Skeletal muscle satellite cell (primary cell): Measurements from ENCODE around the gene DYNC1H1.

ENCODE experiments used
- H3K27me3 ChIP-seq: 2 replicates; pipeline ENCODE4 v1.7.0; 2013; ENCODE audit warnings: low read length; ENCODE audit not compliant: control insufficient read depth, insufficient read depth
- H3K36me3 ChIP-seq: 2 replicates; pipeline ENCODE4 v1.7.0; 2013; ENCODE audit warnings: mild to moderate bottlenecking, control low read depth, low read length; ENCODE audit not compliant: insufficient read depth
- H3K4me1 ChIP-seq: 2 replicates; pipeline ENCODE4 v1.7.0; 2013; ENCODE audit warnings: low read length; ENCODE audit not compliant: control insufficient read depth, insufficient read depth
- H3K4me2 ChIP-seq: 2 replicates; pipeline ENCODE4 v1.7.0; 2013; ENCODE audit warnings: mild to moderate bottlenecking, low read length
- H3K4me3 ChIP-seq: 2 replicates; pipeline ENCODE4 v1.7.0; 2013; ENCODE audit warnings: low read length
- H3K9ac ChIP-seq: 2 replicates; pipeline ENCODE4 v1.7.0; 2013; ENCODE audit warnings: mild to moderate bottlenecking, low read depth, low read length, moderate library complexity
- H3K9me3 ChIP-seq: replicated peaks from 2 replicates; pipeline ENCODE4 v1.7.0; 2013; ENCODE audit warnings: mild to moderate bottlenecking, control low read depth, low read length

The DYNC1H1 gene

GRCh38 chr14:102029956-102030355 lies 65.6 kb downstream of the DYNC1H1 start:
- no peaks in the 10 kb centered on the region for H3K9me3 ChIP-seq
- no peak overlapping the region for H3K4me2 ChIP-seq
- peaks cover 19% of the 10 kb centered on the region for H3K4me1 ChIP-seq
- H3K4me3 ChIP-seq = no peak overlapping the region
- no peaks in the 10 kb centered on the region for H3K27me3 ChIP-seq
- no peak overlapping the region for H3K9ac ChIP-seq
- peaks cover 80% of the 10 kb centered on the region for H3K36me3 ChIP-seq

GRCh38 chr14:102033241-102033640 lies 68.9 kb downstream of the DYNC1H1 start:
- Histone ChIP-seq H3K4me1 (peaks cover 17% of the 10 kb centered on the region), H3K4me3 (no peak overlapping the region), H3K27me3 (no peaks in the 10 kb centered on the region), H3K9ac (no peak overlapping the region), H3K36me3 (peaks cover 87% of the 10 kb centered on the region), H3K4me2 (no peak overlapping the region), H3K9me3 (no peaks in the 10 kb centered on the region)

GRCh38 chr14:102034301-102034700 lies 69.9 kb downstream of the DYNC1H1 start:
- Histone ChIP-seq H3K9ac (no peak overlapping the region), H3K9me3 (no peaks in the 10 kb centered on the region), H3K4me1 (peaks cover 6% of the 10 kb centered on the region), H3K4me3 (no peak overlapping the region), H3K4me2 (no peak overlapping the region), H3K36me3 (peaks cover 88% of the 10 kb centered on the region), H3K27me3 (no peaks in the 10 kb centered on the region)

- Histone ChIP-seq H3K4me1 (no peaks in the 10 kb centered on the region), H3K36me3 (peaks cover 88% of the 10 kb centered on the region), H3K27me3 (no peaks in the 10 kb centered on the region), H3K4me3 (no peak overlapping the region), H3K4me2 (no peak overlapping the region), H3K9me3 (no peaks in the 10 kb centered on the region), H3K9ac (no peak overlapping the region)
Measured at GRCh38 chr14:102035914-102036313, 71.5 kb downstream of the DYNC1H1 start.

GRCh38 chr14:102037686-102038085 lies 73.3 kb downstream of the DYNC1H1 start:
- no peak overlapping the region for H3K4me3 ChIP-seq
- peaks cover 92% of the 10 kb centered on the region for H3K36me3 ChIP-seq
- no peaks in the 10 kb centered on the region for H3K4me1 ChIP-seq
- H3K27me3 ChIP-seq = no peaks in the 10 kb centered on the region
- no peaks in the 10 kb centered on the region for H3K9me3 ChIP-seq
- no peak overlapping the region for H3K9ac ChIP-seq
- H3K4me2 ChIP-seq = no peak overlapping the region

- Histone ChIP-seq H3K9ac (no peak overlapping the region), H3K4me2 (no peak overlapping the region), H3K4me1 (no peaks in the 10 kb centered on the region), H3K9me3 (no peaks in the 10 kb centered on the region), H3K27me3 (no peaks in the 10 kb centered on the region), H3K36me3 (peaks cover 89% of the 10 kb centered on the region), H3K4me3 (no peak overlapping the region)
Measured at GRCh38 chr14:102039157-102039556, 74.8 kb downstream of the DYNC1H1 start.

- Histone ChIP-seq H3K9ac (no peak overlapping the region), H3K4me2 (no peak overlapping the region), H3K27me3 (no peaks in the 10 kb centered on the region), H3K36me3 (peaks cover 92% of the 10 kb centered on the region), H3K4me3 (no peak overlapping the region), H3K4me1 (no peaks in the 10 kb centered on the region), H3K9me3 (no peaks in the 10 kb centered on the region)
Measured at GRCh38 chr14:102040153-102040552, 75.8 kb downstream of the DYNC1H1 start.

GRCh38 chr14:102042699-102043098 lies 78.3 kb downstream of the DYNC1H1 start:
- H3K4me3 ChIP-seq = no peak overlapping the region
- peaks cover 83% of the 10 kb centered on the region for H3K36me3 ChIP-seq
- no peak overlapping the region for H3K4me2 ChIP-seq

GRCh38 chr14:102043251-102044025 lies 79.1 kb downstream of the DYNC1H1 start:
- Histone ChIP-seq H3K4me3 (no peak overlapping the region), H3K4me2 (no peak overlapping the region), H3K9me3 (no peaks in the 10 kb centered on the region), H3K27me3 (no peaks in the 10 kb centered on the region), H3K36me3 (peaks cover 83% of the 10 kb centered on the region), H3K9ac (no peak overlapping the region), H3K4me1 (no peaks in the 10 kb centered on the region)

More at GRCh38 chr14:102042699-102043098, 78.3 kb downstream of the DYNC1H1 start:
- Histone ChIP-seq H3K4me1 (no peaks in the 10 kb centered on the region), H3K9ac (no peak overlapping the region), H3K27me3 (no peaks in the 10 kb centered on the region), H3K9me3 (no peaks in the 10 kb centered on the region)

- Histone ChIP-seq H3K9ac (no peak overlapping the region), H3K4me1 (no peaks in the 10 kb centered on the region), H3K36me3 (peaks cover 83% of the 10 kb centered on the region)
Measured at GRCh38 chr14:102044566-102044965, 80.2 kb downstream of the DYNC1H1 start.

GRCh38 chr14:102046337-102047278 lies 82.2 kb downstream of the DYNC1H1 start:
- peaks cover 77% of the 10 kb centered on the region for H3K36me3 ChIP-seq
- peaks cover 8% of the 10 kb centered on the region for H3K4me1 ChIP-seq
- no peak overlapping the region for H3K9ac ChIP-seq
- H3K9me3 ChIP-seq = no peaks in the 10 kb centered on the region
- no peak overlapping the region for H3K4me3 ChIP-seq
- no peak overlapping the region for H3K4me2 ChIP-seq
- H3K27me3 ChIP-seq = no peaks in the 10 kb centered on the region

More at GRCh38 chr14:102044566-102044965, 80.2 kb downstream of the DYNC1H1 start:
- Histone ChIP-seq H3K4me3 (no peak overlapping the region), H3K9me3 (no peaks in the 10 kb centered on the region), H3K27me3 (no peaks in the 10 kb centered on the region), H3K4me2 (no peak overlapping the region)
